Endothelial cell of umbilical vein (primary cell): ENCODE results near the gene ZFAND6. TPM values are rescaled to one million over a fixed set of nuclear protein-coding genes. Genes with fewer than 3 reads are reported as not detected.

Experiments
- BruUV-seq: library from RNA; stranded (reverse); fragments of 400-500 nt; replicated peaks from 2 replicates; lab custom pipeline; 2021; lab: Mats Ljungman, UMichigan
- CTCF ChIA-PET: fragments of 300-600, 350-600 bp; sonication (Branson Sonifier 250); formaldehyde crosslinking; loops from one replicate; lab custom pipeline; 2021; ENCODE audit warnings: antibody characterized with exemption, inconsistent platforms; lab: Charles Lee
- POLR2A ChIA-PET: fragments of 300-600, 350-600 bp; sonication (Branson Sonifier 250); formaldehyde crosslinking; loops from one replicate; lab custom pipeline; 2021; ENCODE audit warnings: antibody characterized with exemption, inconsistent platforms; lab: Charles Lee
- DNase-seq: peaks from one replicate; pipeline ENCODE4 v3.0.0-alpha.2; 2011; ENCODE audit warnings: low read depth, low spot score
- FAIRE-seq: peaks from 2 replicates; lab custom pipeline; 2011; peaks lifted over from hg19 to GRCh38; lab: Jason Lieb, UNC
- H2AFZ ChIP-seq: 2 replicates; pipeline ENCODE4 v1.6.0; 2012; ENCODE audit warnings: low read depth, low read length, control low read depth, inconsistent platforms
- H3K27ac ChIP-seq: 2 replicates; pipeline ENCODE4 v1.5.1; 2011; ENCODE audit warnings: low read depth, mild to moderate bottlenecking, control low read depth, low read length, moderate library complexity; ENCODE audit not compliant: insufficient read depth
- H3K27me3 ChIP-seq, 2 experiments: 2 replicates each; pipeline versions ENCODE4 v1.6.0 to v1.6.1; 2011; ENCODE audit warnings: low read length in 2 of 2, mixed read lengths in 1 of 2; ENCODE audit not compliant: control insufficient read depth in 2 of 2, insufficient read depth in 2 of 2
- H3K36me3 ChIP-seq, 2 experiments: 2 replicates in 1 of 2; 3 replicates in 1 of 2; pipeline ENCODE4 v1.5.1; 2011; ENCODE audit warnings: low read length in 2 of 2, mild to moderate bottlenecking in 1 of 2, moderate library complexity in 1 of 2; ENCODE audit not compliant: control insufficient read depth in 2 of 2, insufficient read depth in 2 of 2; ENCODE audit errors: extremely low read depth in 1 of 2
- H3K4me1 ChIP-seq: 3 replicates; pipeline ENCODE4 v1.5.1; 2011; ENCODE audit warnings: mild to moderate bottlenecking, low read length; ENCODE audit not compliant: control insufficient read depth, insufficient read depth; ENCODE audit errors: extremely low read depth
- H3K4me2 ChIP-seq: 2 replicates; pipeline ENCODE4 v1.6.1; 2011; ENCODE audit warnings: low read length, control low read depth, mixed read lengths; ENCODE audit not compliant: insufficient read depth
- H3K4me3 ChIP-seq, 3 experiments: fragments of 200-600 bp in 1 of 3; sonication (generic), shearing (Covaris generic) in 1 of 3; replicated peaks in 1 of 3; 2 replicates each; pipeline ENCODE4 v1.5.1; 2011 to 2016; ENCODE audit warnings: control low read depth in 3 of 3, low read length in 3 of 3, mild to moderate bottlenecking in 2 of 3, inconsistent platforms in 1 of 3, low read depth in 1 of 3, moderate library complexity in 1 of 3; ENCODE audit not compliant: insufficient read depth in 1 of 3
- H3K79me2 ChIP-seq: 2 replicates; pipeline ENCODE4 v1.6.0; 2012; ENCODE audit warnings: low read length, inconsistent platforms; ENCODE audit not compliant: control insufficient read depth, insufficient read depth
- H3K9ac ChIP-seq: replicated peaks from 2 replicates; pipeline ENCODE3; 2011; ENCODE audit warnings: low read length, control low read depth; ENCODE audit not compliant: insufficient read depth; ENCODE audit errors: extremely low read depth
- H3K9me1 ChIP-seq: replicated peaks from 3 replicates; pipeline ENCODE4 v1.6.0; 2011; ENCODE audit warnings: mild to moderate bottlenecking, low read length; ENCODE audit not compliant: control insufficient read depth, insufficient read depth; ENCODE audit errors: extremely low read depth
- H3K9me3 ChIP-seq: replicated peaks from 2 replicates; pipeline ENCODE4 v1.5.1; 2012; ENCODE audit warnings: low read length, inconsistent platforms; ENCODE audit not compliant: control insufficient read depth, insufficient read depth
- H4K20me1 ChIP-seq: replicated peaks from 2 replicates; pipeline ENCODE3; 2011; ENCODE audit warnings: mild to moderate bottlenecking, low read length; ENCODE audit not compliant: control insufficient read depth, insufficient read depth; ENCODE audit errors: extremely low read depth
- CTCF ChIP-seq, 2 donors: IDR thresholded peaks; 1 replicate in 1 of 2; 2 replicates in 1 of 2; pipeline ENCODE4 v1.5.1; 2011; ENCODE audit warnings: low read length in 2 of 2, mild to moderate bottlenecking in 2 of 2, moderate library complexity in 2 of 2, control low read depth in 1 of 2, inconsistent platforms in 1 of 2, low read depth in 1 of 2; ENCODE audit not compliant: insufficient read depth in 1 of 2; ENCODE audit errors: extremely low read depth in 1 of 2
- EZH2 ChIP-seq: IDR thresholded peaks from 2 replicates; pipeline ENCODE4 v1.6.1; 2012; ENCODE audit warnings: borderline replicate concordance, low read depth, mild to moderate bottlenecking, moderate library complexity, low read length, inconsistent platforms; ENCODE audit not compliant: severe bottlenecking
- FOS ChIP-seq: IDR thresholded peaks from 2 replicates; pipeline ENCODE4 v1.6.1; 2011; ENCODE audit warnings: mild to moderate bottlenecking, low read length, moderate library complexity, borderline replicate concordance; ENCODE audit not compliant: insufficient read depth
- GATA2 ChIP-seq: IDR thresholded peaks from 2 replicates; pipeline ENCODE4 v1.7.0; 2011; ENCODE audit warnings: low read depth, mild to moderate bottlenecking, moderate library complexity, mixed read lengths, low read length; ENCODE audit not compliant: insufficient read length, insufficient read depth
- JUN ChIP-seq: IDR thresholded peaks from 2 replicates; pipeline ENCODE4 v1.6.1; 2011; ENCODE audit warnings: borderline replicate concordance, low read depth; ENCODE audit not compliant: insufficient read length, insufficient read depth
- MYC ChIP-seq: IDR thresholded peaks from one replicate; pipeline ENCODE4 v1.6.1; 2011; ENCODE audit warnings: mild to moderate bottlenecking, low read depth, low read length
- POLR2A ChIP-seq: IDR thresholded peaks from 2 replicates; pipeline ENCODE4 v1.6.1; 2012; ENCODE audit warnings: low read depth, mild to moderate bottlenecking, control low read depth, low read length
- POLR2AphosphoS5 ChIP-seq: IDR thresholded peaks from 2 replicates; pipeline ENCODE4 v1.6.1; 2012; ENCODE audit warnings: low read depth, mild to moderate bottlenecking, control low read depth, low read length, moderate library complexity; ENCODE audit not compliant: insufficient read depth
- dilution Hi-C: fragments of 300-500 bp; cut with MboI; formaldehyde crosslinking; loops from one replicate; pipeline ENCODE4 v1.15.0; 2019; ENCODE audit warnings: low sequenced_read_pairs; ENCODE audit not compliant: extremely low pct_ligation_motif_present
- intact Hi-C: fragments of 100-400 bp; cut with micrococcal nuclease; formaldehyde crosslinking; loops from one replicate; pipeline ENCODE4 v1.10.0; 2022
- polyA plus RNA-seq, 4 experiments: library from polyadenylated mRNA; depleted of rRNA in 3 of 4; stranded (reverse) in 3 of 4; unstranded in 1 of 4; fragments of >200 nt; gene quantifications; 2 replicates each; pipeline versions ENCODE4 v1.2.1 to v1.2.3, GENCODE V29; 2011 to 2012; ENCODE audit warnings: missing spikeins in 1 of 4
- total RNA-seq: library from RNA; stranded (reverse); gene quantifications from 2 replicates; pipeline ENCODE4 v1.2.3, GENCODE V29; 2021
- TF ChIP-seq, protein P1 (sequence below): IDR thresholded peaks from 2 replicates; pipeline ENCODE4 v1.6.1; 2011; ENCODE audit not compliant: insufficient read depth, insufficient read length

The ZFAND6 gene
- total and polyA plus RNA-seq, 2 donors (not counting 3 experiments of a cell fraction or from before 2014, with no cell fraction given): 50.3 to 97.9 TPM

GRCh38 chr15:80151576-80151975 lies 92.1 kb downstream of the ZFAND6 start:
- no peak for DNase-seq
- FAIRE-seq: no peak
- Histone ChIP-seq H3K4me3 (no peak overlapping the region), H3K27me3 (peaks cover 0 to 2% of the 10 kb centered on the region in 2 experiments), H2AFZ (no peak overlapping the region), H3K9me3 (no peaks in the 10 kb centered on the region), H3K9ac (no peak overlapping the region), H3K36me3 (no peaks in the 10 kb centered on the region), H3K79me2 (no peaks in the 10 kb centered on the region), H4K20me1 (no peaks in the 10 kb centered on the region), H3K4me1 (peaks cover 9% of the 10 kb centered on the region), H3K4me2 (no peak overlapping the region), H3K9me1 (no peaks in the 10 kb centered on the region), H3K27ac (no peak overlapping the region)
- dilution Hi-C loops: no loop called here
- CTCF ChIA-PET: interaction anchor here (1.0 to 5.8 kb wide), 2 partner anchors 21 to 38 kb away, joined by 3 to 30 read pairs; no protein-coding TSS in a partner anchor
- POLR2A ChIA-PET: interaction anchor here (0.6 to 1.3 kb wide), 2 partner anchors 16 to 35 kb away, joined by 3 to 6 read pairs; no protein-coding TSS in a partner anchor
- no TSS peak for BruUV-seq
- intact Hi-C loops: loop anchor here (1.0 kb wide), 1 partner anchor 22 kb away; no protein-coding TSS in a partner anchor
- TF ChIP-seq GATA2 (no peak), FOS (no peak), EZH2 (no peak), CTCF (IDR thresholded peaks at IDR 0.05; ENCODE audit: extremely low read depth in 1 of 2, insufficient read depth in 1 of 2, low read depth in 1 of 2, low read length in 2 of 2) (no peak), POLR2AphosphoS5 (no peak), POLR2A (no peak), MYC (no peak), JUN (no peak)
- TF ChIP-seq, protein P1, sequence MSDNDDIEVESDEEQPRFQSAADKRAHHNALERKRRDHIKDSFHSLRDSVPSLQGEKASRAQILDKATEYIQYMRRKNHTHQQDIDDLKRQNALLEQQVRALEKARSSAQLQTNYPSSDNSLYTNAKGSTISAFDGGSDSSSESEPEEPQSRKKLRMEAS: no peak
